Ovary (tissue), 3 donors: ENCODE data around the gene TCF12.

Source experiments
- CTCF ChIP-seq, 3 donors: fragments of 450-650 bp in 2 of 3; fragments of 200-600 bp in 1 of 3; IDR thresholded peaks; one replicate each; pipeline versions ENCODE4 v1.5.1 to v1.8.0; 2016 to 2022; ENCODE audit warnings: antibody characterized with exemption in 3 of 3, mild to moderate bottlenecking in 1 of 3
- POLR2A ChIP-seq: fragments of 450-650 bp; IDR thresholded peaks from one replicate; pipeline ENCODE4 v1.6.1; 2017; ENCODE audit warnings: antibody characterized with exemption, mild to moderate bottlenecking, moderate library complexity
- donor health status: DM: no; HTN: no; CAD: no.

DNA sequence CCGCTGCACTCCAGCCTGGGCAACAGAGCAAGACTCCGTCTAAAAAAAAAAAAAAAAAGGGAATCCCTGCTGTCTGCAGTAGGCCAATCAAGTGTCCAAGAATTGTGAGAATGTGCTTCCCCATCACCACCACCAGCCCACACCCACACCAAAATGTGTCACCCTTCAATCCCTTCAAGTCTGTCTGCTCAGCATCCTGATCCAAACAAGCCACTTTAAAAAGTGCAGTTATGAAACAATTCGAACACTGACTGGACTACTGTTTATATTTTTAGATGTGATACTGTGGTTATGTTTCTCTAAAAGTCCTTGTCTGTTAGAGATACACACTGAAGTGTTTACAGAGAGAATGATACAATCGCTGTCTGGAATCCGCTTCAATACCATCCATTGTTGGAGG is 379.8 kb downstream of the TCF12 start:
- TF ChIP-seq CTCF (IDR thresholded peaks at IDR 0.05) (no peak), POLR2A (no peak)
